GM19023 (cell line): ENCODE results near the gene SYNGR3.

Source experiments
- ATAC-seq: cut with Tn5 transposase; IDR thresholded peaks from one replicate; pipeline ENCODE4 v1.9.1; 2021; ENCODE audit warnings: mild to moderate bottlenecking, moderate library complexity; ENCODE audit not compliant: unreplicated experiment

Gene SYNGR3

GRCh38 chr16:1976216-1976520 lies 13.6 kb upstream of the SYNGR3 start:
- ATAC-seq = no peak

GRCh38 chr16:1976951-1977874 lies 12.6 kb upstream of the SYNGR3 start:
- ATAC-seq = no peak

DNA sequence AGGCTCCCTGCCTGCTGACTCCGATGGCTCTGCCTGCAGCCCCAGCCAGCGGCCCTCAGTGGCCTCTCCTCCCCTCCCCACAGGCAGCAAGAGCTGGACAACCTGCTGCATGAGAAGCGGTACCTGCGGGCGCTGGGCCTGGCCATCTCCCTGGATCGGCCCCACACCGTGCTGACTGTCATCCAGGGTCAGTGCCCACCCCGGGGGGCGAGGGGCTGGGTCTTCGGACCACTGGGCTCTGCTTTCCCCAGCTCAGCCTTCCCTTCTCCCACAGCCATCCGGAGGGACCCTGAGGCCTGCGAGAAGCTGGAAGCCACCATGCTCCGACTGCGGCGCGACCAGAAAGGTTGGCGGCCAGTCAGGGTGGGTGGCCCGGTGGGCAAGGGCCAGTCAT lies 11.9 kb upstream of the SYNGR3 start:
- ATAC-seq = no peak

DNA sequence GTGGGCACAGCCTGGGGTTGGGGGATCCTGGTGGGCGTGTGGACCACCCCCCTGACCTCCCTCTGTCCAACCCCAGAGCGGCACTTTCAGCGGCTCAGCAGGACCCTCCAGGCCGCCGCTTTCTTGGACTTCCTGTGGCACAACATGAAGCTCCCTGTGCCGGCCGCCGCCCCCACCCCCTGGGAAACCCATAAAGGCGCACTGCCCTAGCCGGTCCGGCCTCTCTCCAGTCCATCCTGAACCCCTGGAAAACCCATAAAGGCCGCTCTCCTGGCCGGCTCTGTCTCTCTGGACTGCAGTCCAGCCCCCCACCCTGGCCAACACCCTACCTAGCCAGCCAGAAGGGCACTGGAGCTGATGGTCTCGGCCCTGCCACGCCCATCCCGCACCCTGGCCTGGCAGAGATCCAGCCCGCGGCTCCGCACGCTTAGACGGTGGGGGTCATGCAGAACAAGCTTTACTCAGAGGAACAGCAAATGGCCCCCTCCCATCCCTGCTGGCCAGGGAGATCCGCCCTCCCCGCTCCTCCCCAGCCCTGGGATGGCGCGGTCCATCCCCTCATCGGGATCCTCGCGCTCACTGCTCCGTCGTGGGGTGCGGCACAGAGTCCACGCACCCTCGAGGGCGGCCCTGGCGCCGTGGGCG lies 11.2 kb upstream of the SYNGR3 start:
- ATAC-seq = no peak

DNA sequence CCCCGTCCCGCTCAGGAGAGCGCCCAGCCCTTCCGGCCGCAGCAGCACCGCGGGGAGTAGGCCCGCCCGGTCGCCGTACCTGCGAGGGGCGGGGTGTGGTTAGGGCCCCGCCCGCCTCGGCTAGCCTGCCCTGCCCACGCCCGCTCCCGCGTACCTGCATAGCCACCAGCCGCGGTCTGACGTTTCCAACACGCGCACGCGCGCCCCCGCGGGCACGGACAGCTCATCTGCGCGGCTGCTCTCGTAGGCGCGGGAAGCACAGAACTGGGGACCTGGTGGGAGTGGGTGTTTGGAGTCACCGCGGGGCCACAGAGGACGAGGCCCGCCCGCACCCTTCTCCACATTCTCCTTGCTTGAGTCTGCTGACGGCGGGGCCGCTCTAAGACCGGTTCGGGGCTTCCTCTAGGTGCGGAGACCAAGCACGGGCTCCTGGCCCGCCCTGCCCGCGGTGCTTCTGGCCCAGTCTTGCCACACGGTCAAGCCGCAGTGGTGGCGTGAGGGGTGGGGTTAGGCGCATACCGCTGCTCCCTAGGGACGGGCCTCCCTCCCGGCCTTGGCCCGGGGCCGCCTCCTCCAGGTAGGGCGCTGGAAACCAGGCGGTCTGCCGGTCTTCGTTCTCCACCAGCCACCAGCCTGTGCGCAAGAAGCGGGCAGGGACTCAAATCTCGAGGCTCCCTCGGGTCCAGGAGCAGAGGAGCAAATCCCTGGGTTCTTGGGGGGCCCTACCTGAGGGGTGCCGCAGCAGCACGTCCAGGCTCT lies 10.3 kb upstream of the SYNGR3 start:
- ATAC-seq = no peak

DNA sequence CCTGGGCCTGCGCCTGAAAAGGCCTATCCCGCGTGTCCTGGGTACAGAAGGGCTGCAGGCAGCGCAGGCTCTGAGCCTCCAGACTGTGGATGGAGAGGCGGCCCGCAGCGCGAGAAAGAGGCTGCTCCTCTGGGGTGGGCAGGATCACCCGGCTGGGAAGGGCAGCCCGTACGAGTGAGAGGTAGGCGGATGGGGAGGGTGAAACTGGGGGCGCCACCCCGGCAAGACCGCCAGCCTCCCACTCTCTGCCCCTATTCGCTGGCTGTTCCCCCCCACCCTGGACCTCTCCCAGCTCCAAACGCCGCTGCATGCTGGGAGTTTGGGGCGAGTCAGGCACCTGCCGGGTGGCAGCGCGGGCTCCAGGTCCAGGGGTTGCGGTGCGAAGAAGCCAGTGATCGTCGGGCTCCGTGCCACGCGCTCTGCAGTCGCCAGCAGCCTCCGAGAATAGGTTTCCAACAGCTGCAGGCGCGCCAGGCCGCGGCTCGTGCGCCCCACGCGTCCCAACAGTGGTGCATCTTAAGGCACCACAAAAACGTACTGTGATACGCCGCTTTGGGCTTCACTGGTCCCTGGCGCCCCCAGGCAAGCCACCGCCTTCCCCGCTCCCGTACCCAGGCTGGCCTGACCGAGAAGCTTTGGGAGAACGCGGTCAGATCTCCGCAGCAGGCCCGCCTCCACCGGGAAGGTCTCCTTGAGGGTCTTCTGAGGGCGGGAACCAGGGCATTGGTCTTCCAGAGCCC lies 9.6 kb upstream of the SYNGR3 start:
- ATAC-seq = no peak

- no peak for ATAC-seq
Measured at GRCh38 chr16:1980770-1981087, 9.0 kb upstream of the SYNGR3 start.

GRCh38 chr16:1981398-1981836 lies 8.4 kb upstream of the SYNGR3 start, which contains the start of gene NOXO1:
NOXO1 (minus strand) TSS chr16:1981469; CDS start chr16:1981179, 290 bp downstream.
- no peak for ATAC-seq

- no peak for ATAC-seq
Measured at GRCh38 chr16:1982013-1982433, 7.7 kb upstream of the SYNGR3 start.

- ATAC-seq = no peak
Measured at GRCh38 chr16:1982991-1983543, 6.7 kb upstream of the SYNGR3 start.

DNA sequence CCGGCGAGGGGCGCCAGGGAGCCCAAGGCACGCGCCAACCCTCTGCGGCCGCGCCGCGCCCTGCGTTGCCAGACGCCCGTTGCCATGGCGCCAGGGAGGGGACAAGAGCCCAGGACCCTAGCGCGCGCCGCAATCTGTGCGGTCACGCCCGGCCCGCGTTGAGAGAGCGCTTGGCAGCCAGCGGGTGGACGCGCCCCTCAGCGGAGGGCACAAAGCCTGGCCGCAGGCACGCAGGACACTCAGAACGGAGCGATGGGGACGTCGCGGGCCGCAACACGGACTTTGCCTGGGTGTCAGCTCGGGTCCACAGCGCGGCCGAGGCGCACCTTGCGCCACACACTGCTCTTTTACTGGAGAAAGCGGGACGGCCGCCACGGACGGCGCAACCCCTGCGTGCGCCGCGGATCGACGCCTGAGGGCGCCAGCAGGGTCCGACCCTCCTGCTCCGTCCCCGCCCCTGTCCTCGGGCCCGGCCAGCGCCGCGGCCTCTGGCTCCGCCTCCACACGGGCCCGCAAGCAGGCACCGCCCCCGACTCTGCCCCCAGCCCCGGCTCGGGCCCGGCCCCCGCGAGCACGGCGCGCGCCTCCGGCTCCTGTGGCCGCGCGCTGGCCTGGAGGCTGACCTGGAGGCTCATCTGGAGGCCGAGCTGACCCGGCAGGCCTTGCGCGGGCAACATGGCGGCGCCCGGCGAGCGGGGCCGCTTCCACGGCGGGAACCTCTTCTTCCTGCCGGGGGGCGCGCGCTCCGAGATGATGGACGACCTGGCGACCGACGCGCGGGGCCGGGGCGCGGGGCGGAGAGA lies 6.0 kb upstream of the SYNGR3 start, which contains the start of gene GFER:
TSS of gene GFER (plus strand) at position 650 of the 803 bp plus-strand sequence. CDS start at position 676, 26 bp downstream.
- ATAC-seq = peak; percentile 74

DNA sequence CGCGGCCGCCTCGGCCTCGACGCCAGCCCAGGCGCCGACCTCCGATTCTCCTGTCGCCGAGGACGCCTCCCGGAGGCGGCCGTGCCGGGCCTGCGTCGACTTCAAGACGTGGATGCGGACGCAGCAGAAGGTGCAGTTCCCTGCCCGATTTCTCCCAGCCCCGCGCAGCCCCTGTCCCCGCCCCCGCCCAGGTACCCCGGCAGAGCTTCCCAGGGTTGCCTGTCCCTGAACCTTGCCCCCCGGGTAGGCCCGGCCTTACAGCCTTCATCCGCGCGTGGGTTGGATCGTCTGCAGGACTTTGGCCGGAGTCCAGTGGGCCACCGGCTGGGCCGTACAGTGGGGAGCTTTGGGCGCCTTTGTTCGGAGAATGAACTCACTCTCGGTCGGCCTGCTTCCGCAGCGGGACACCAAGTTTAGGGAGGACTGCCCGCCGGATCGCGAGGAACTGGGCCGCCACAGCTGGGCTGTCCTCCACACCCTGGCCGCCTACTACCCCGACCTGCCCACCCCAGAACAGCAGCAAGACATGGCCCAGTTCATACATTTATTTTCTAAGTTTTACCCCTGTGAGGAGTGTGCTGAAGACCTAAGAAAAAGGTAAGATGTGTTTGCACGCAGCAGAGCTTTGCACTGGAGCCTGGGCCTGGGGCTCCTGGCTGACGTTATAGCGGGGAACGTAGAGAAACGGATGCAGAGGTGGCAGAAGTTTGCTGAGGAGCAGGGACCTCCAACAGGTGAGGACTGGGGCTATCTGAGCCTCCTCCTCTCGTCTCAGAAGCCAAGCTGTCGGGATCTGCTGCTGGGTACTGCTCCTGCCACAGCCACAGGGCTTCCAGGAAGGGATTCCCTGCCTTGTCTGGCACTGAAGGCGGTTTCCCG lies 5.2 kb upstream of the SYNGR3 start:
- peak; percentile 5 for ATAC-seq

DNA sequence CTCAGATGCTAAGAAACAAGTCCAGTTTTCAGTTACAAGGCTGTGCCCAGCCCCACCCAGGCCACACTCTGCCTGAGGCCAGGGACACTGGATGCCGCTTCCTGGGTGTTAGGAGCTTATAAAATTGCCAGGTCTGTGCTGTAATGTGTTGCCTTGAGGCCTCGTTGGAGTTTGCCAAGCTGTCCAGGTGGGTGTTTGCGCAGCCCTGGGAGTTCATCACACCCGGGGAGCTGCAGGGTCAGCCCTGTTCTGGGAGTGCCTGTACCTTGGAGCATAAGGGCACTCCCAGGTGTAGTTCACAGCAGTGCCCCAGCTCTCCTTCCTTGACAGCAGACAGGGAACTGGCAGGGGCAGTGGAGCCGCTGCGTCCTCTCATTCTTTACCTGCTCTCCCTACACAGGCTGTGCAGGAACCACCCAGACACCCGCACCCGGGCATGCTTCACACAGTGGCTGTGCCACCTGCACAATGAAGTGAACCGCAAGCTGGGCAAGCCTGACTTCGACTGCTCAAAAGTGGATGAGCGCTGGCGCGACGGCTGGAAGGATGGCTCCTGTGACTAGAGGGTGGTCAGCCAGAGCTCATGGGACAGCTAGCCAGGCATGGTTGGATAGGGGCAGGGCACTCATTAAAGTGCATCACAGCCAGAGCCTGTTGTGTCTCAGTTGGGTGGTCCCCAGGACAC lies 4.2 kb upstream of the SYNGR3 start:
- ATAC-seq = no peak

DNA sequence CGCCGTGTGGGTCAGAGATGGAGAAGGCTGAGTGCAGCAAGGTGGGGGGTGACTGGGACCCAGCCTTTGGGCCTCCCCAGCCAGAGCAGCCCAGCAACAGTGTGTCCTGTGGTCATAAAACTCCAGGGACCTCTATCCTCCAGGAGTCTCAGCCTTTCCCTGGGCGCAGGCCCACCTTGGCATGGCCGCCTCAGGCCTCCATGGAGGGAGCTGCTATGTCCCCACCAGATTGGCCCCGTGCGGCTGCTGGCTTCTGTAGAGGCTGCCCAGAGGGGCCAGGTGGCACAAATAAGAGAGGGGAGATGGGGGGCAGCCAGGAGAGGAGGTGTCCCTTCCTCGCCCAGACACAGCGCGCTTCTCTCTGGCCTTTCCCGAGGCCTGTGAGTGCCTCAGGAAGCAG lies 2.6 kb upstream of the SYNGR3 start:
- no peak for ATAC-seq

- no peak for ATAC-seq
Measured at GRCh38 chr16:1990101-1990350, 256 bp downstream of the SYNGR3 start.

DNA sequence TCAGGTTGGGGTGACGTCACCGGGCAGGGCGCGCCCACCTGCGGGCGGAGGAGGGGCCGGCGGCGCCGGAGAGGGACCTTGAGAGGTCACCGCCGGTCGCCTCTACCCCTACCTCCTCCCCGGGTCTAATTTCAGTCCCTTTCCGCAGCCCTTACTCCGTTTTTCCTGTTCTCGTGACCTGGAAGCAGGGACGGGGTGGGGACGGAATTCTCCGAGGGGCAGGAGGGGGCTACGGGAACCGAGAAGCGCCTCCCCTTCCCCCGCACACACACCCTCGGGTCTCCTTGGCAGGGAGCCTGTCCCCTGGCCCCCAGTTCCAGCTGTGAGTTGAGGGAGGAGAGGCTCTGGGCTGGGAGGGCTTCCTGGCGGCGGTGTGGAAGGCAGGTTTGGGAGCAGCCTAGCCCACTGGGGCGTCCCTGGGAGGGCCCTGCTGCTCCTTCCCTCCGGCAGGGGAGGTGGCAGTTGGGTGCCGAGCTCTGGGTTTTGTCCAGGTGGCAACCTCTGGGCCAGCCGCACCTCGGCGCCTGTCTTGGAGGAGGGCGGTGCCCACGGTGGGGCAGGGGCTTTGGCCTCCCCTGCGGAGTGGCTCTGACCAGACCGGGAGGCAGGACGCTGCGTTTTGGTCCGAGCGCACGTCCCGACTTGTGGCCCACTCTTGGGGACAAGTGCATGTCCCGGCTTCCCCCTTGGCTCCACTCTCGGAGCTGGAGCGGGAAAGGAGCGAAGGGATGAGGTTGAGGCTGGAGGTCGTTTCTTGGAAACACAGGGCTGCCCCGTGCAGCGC lies 773 bp downstream of the SYNGR3 start:
- ATAC-seq = no peak

- no peak for ATAC-seq
Measured at GRCh38 chr16:1991135-1991551, 1.4 kb downstream of the SYNGR3 start.

- no peak for ATAC-seq
Measured at GRCh38 chr16:1991588-1991947, 1.8 kb downstream of the SYNGR3 start.
